ENCODE measurements around the gene FNDC1.

Gene FNDC1

GRCh38 chr6:159305804-159306537 is 136.8 kb downstream of the FNDC1 start:
- Histone ChIP-seq H3K4me1 (ENCODE audit: low read depth, poor library complexity, severe bottlenecking) (no peaks in the 10 kb centered on the region), H3K4me2 (no peak overlapping the region), H3K79me2 (ENCODE audit: insufficient read depth, low read depth) (no peaks in the 10 kb centered on the region), H2AFZ (ENCODE audit: low read depth) (no peak overlapping the region), H4K20me1 (ENCODE audit: insufficient read depth) (no peaks in the 10 kb centered on the region), H3K36me3 (ENCODE audit: insufficient read depth) (no peaks in the 10 kb centered on the region), H3K27me3 (ENCODE audit: insufficient read depth, low read depth) (no peaks in the 10 kb centered on the region), H3K9ac (no peak overlapping the region), H3K4me3 (IDR thresholded peaks at IDR 0.05; ENCODE audit: insufficient read depth, low read depth, low read length) (no peak overlapping the region), H3K27ac (no peak overlapping the region)
- TF ChIP-seq, protein P1, sequence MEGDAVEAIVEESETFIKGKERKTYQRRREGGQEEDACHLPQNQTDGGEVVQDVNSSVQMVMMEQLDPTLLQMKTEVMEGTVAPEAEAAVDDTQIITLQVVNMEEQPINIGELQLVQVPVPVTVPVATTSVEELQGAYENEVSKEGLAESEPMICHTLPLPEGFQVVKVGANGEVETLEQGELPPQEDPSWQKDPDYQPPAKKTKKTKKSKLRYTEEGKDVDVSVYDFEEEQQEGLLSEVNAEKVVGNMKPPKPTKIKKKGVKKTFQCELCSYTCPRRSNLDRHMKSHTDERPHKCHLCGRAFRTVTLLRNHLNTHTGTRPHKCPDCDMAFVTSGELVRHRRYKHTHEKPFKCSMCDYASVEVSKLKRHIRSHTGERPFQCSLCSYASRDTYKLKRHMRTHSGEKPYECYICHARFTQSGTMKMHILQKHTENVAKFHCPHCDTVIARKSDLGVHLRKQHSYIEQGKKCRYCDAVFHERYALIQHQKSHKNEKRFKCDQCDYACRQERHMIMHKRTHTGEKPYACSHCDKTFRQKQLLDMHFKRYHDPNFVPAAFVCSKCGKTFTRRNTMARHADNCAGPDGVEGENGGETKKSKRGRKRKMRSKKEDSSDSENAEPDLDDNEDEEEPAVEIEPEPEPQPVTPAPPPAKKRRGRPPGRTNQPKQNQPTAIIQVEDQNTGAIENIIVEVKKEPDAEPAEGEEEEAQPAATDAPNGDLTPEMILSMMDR (conservative IDR thresholded peaks at IDR 0.05; ENCODE audit: low read depth, low read length), result no peak

- Histone ChIP-seq H3K4me2 (no peak overlapping the region), H4K20me1 (ENCODE audit: insufficient read depth) (no peaks in the 10 kb centered on the region), H2AFZ (ENCODE audit: low read depth) (no peak overlapping the region), H3K9ac (no peak overlapping the region), H3K4me3 (IDR thresholded peaks at IDR 0.05; ENCODE audit: insufficient read depth, low read depth, low read length) (no peak overlapping the region), H3K79me2 (ENCODE audit: insufficient read depth, low read depth) (no peaks in the 10 kb centered on the region), H3K4me1 (ENCODE audit: low read depth, poor library complexity, severe bottlenecking) (no peaks in the 10 kb centered on the region), H3K36me3 (ENCODE audit: insufficient read depth) (no peaks in the 10 kb centered on the region), H3K27ac (no peak overlapping the region), H3K27me3 (ENCODE audit: insufficient read depth, low read depth) (no peaks in the 10 kb centered on the region)
- TF ChIP-seq, protein P1 (conservative IDR thresholded peaks at IDR 0.05; ENCODE audit: low read depth, low read length), result no peak
Observed at GRCh38 chr6:159307246-159307790, 138.1 kb downstream of the FNDC1 start.

GRCh38 chr6:159308198-159308597 is 139.0 kb downstream of the FNDC1 start:
- no peaks in the 10 kb centered on the region for H4K20me1 ChIP-seq (ENCODE audit: insufficient read depth)
- no peak overlapping the region for H3K4me2 ChIP-seq
- no peak overlapping the region for H3K9ac ChIP-seq
- H3K36me3 ChIP-seq (ENCODE audit: insufficient read depth), result no peaks in the 10 kb centered on the region
- H3K27ac ChIP-seq, result no peak overlapping the region
- H3K27me3 ChIP-seq (ENCODE audit: insufficient read depth, low read depth), result no peaks in the 10 kb centered on the region
- no peak overlapping the region for H3K4me3 ChIP-seq (IDR thresholded peaks at IDR 0.05; ENCODE audit: insufficient read depth, low read depth, low read length)
- no peaks in the 10 kb centered on the region for H3K4me1 ChIP-seq (ENCODE audit: low read depth, poor library complexity, severe bottlenecking)
- H3K79me2 ChIP-seq (ENCODE audit: insufficient read depth, low read depth), result no peaks in the 10 kb centered on the region
- H2AFZ ChIP-seq (ENCODE audit: low read depth), result no peak overlapping the region
- TF ChIP-seq, protein P1 (conservative IDR thresholded peaks at IDR 0.05; ENCODE audit: low read depth, low read length), result no peak

DNA sequence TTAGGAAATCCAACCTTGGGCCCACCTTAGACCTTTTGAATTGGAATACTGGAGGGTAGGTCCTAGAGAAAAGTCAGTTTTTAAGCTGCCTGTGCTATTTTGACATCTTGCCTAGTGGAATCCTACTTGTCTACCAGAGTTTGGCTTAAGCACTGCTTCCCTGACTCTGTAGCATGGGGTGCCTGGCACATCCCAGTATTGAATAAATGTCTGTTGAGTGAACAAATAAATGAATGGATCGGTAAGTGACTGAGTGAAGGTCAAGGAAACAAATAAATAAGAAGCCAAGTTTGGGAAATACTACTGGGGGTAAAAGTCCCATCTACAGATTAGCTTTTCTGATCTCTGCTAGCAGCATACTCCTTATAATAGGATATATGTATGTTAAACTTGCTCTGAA is 140.5 kb downstream of the FNDC1 start:
- TF ChIP-seq, protein P1 (conservative IDR thresholded peaks at IDR 0.05; ENCODE audit: low read depth, low read length), result no peak
- Histone ChIP-seq H3K4me3 (IDR thresholded peaks at IDR 0.05; ENCODE audit: insufficient read depth, low read depth, low read length) (no peak overlapping the region), H3K36me3 (ENCODE audit: insufficient read depth) (no peaks in the 10 kb centered on the region), H3K79me2 (ENCODE audit: insufficient read depth, low read depth) (no peaks in the 10 kb centered on the region), H3K4me2 (no peak overlapping the region), H3K27me3 (ENCODE audit: insufficient read depth, low read depth) (no peaks in the 10 kb centered on the region), H2AFZ (ENCODE audit: low read depth) (no peak overlapping the region), H4K20me1 (ENCODE audit: insufficient read depth) (no peaks in the 10 kb centered on the region), H3K4me1 (ENCODE audit: low read depth, poor library complexity, severe bottlenecking) (no peaks in the 10 kb centered on the region), H3K27ac (no peak overlapping the region), H3K9ac (no peak overlapping the region)

All from KMS-11 (cell line).